Breast epithelium (tissue), 3 donors: Measurements from ENCODE around the gene TNNT1.

Experiments
- POLR2AphosphoS5 ChIP-seq, 3 donors: sonication (generic); formaldehyde crosslinking; IDR thresholded peaks; one replicate each; pipeline ENCODE4 v1.6.1; 2017; ENCODE audit warnings: antibody characterized with exemption in 3 of 3
- TF ChIP-seq, protein P1 (sequence below), 3 donors: fragments of 450-650 bp; IDR thresholded peaks; one replicate each; pipeline ENCODE4 v1.5.1; 2016 to 2017; ENCODE audit warnings: antibody characterized with exemption in 3 of 3, mild to moderate bottlenecking in 3 of 3, moderate library complexity in 3 of 3

DNA sequence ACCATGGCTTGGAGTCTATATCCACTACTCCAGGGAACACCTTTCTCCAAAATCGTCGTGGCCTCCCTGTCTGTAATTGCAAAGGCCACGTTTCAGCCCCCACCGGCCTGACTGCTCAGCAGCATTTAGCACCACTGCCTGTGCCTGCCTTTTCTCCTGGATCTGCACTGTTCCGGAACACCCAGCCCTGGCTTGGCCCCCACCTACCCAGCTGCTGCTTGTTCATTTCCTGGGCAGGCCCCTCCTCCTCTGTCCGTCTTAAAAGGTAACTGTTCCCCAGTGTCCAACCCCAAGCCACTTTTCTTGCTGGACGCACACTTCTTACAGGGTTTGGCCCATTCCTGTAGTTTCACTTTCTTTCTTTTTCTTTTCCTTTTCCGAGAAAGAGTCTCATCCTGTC is 39.6 kb upstream of the TNNT1 start:
- TF ChIP-seq POLR2AphosphoS5 (IDR thresholded peaks at IDR 0.05) = no peak
- TF ChIP-seq, protein P1, sequence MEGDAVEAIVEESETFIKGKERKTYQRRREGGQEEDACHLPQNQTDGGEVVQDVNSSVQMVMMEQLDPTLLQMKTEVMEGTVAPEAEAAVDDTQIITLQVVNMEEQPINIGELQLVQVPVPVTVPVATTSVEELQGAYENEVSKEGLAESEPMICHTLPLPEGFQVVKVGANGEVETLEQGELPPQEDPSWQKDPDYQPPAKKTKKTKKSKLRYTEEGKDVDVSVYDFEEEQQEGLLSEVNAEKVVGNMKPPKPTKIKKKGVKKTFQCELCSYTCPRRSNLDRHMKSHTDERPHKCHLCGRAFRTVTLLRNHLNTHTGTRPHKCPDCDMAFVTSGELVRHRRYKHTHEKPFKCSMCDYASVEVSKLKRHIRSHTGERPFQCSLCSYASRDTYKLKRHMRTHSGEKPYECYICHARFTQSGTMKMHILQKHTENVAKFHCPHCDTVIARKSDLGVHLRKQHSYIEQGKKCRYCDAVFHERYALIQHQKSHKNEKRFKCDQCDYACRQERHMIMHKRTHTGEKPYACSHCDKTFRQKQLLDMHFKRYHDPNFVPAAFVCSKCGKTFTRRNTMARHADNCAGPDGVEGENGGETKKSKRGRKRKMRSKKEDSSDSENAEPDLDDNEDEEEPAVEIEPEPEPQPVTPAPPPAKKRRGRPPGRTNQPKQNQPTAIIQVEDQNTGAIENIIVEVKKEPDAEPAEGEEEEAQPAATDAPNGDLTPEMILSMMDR (IDR thresholded peaks at IDR 0.05) = no peak
